SH-SY5Y (cell line): Measurements from ENCODE around the gene SMC4.

Source experiments
- GATA2 ChIP-seq: IDR thresholded peaks from 2 replicates; pipeline ENCODE4 v1.6.1; 2011; ENCODE audit warnings: mild to moderate bottlenecking, low read depth, low read length
- GATA3 ChIP-seq: IDR thresholded peaks from 2 replicates; pipeline ENCODE4 v1.6.1; 2011; ENCODE audit warnings: low read depth, mild to moderate bottlenecking, low read length, moderate library complexity

DNA sequence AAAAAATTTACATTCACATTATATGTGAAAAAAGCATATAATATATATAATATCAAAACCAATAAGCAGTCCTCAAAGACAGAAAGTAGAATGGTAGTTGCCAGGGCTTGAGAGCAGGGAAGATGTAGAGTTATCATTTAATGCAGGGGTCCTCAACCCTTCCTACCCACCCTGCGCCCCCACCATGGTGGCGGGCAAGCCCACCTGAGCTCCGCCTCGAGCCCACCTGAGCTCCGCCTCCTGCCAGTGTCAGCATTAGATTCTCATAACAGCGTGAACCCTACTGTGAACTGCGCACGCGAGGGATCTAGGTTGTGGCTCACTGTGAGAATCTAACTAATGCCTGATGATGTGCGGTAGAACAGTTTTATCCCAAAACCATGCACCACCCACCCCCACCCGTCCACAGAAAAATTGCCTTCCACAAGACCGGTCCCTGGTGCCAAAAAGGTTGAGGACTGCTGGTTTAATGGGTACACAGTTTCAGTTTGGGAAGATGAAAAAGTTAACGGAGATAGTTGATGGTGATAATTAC lies 47.1 kb downstream of the SMC4 start:
- TF ChIP-seq GATA2: no peak
- no peak for TF ChIP-seq GATA3
